HG03575 (cell line): ENCODE measurements around the gene YPEL4.
"Not testable (repeated sequence)": the region's sequence is repeated elsewhere in the genome, so short reads cannot be mapped to it uniquely, and the experiment has no call there.

ENCODE experiments used
- ATAC-seq: cut with Tn5 transposase; IDR thresholded peaks from one replicate; pipeline ENCODE4 v1.9.1; 2021; ENCODE audit not compliant: unreplicated experiment, insufficient number of reproducible peaks, low FRiP score; ENCODE audit errors: extremely low read depth

YPEL4 gene

DNA sequence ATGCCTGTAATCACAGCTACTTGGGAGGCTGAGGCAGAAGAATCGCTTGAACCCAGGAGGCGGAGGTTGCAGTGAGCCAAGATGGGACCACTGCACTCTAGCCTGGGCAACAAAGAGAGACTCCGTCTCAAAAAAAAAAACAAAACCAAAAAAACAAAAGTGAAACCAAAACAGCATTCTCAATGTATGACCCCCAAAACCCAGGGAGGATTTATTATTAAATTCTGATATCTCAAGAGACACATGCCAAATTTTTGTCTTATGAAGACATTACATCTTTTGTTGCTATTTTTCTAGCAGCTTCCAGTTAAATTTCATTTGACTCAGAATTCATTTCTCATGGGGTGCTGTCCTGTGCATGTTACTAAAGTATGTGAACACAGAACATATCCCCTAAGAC, 3.0 kb upstream of the YPEL4 start:
- no peak for ATAC-seq

DNA sequence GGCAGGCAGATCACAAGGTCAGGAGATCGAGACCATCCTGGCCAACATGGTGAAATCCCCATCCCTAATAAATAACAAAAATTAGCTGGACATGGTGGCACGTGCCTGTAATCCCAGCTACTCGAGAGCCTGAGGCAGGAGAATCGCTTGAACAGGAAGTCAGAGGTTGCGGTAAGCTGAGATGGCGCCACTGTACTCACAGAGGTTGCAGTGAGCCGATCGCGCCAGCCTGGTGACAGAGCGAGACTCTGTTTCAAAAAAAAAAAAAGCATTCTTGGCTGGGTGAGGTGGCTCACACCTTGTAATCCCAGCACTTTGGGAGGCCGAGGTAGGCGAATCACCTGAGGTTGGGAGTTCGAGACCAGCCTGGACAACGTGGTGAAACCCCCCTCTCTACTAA, 2.5 kb upstream of the YPEL4 start:
- ATAC-seq = not testable (repeated sequence)

DNA sequence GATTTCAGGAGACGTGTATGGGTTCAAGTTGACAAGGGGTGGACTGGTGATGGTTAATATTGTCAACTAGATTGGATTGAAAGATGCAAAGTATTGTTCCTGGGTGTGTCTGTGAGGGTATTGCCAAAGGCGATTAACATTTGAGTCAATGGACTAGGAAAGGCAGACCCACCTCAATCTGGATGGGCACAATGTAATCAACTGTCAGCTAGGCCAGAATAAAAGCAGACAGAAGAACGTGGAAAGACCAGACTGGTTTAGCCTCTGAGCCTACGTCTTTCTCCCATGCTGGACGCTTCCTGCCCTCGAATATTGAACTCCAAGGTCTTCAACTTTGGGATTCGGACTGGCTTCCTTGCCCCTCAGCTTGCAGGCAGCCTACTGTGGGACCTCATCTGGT, 1.7 kb upstream of the YPEL4 start:
- ATAC-seq = no peak

DNA sequence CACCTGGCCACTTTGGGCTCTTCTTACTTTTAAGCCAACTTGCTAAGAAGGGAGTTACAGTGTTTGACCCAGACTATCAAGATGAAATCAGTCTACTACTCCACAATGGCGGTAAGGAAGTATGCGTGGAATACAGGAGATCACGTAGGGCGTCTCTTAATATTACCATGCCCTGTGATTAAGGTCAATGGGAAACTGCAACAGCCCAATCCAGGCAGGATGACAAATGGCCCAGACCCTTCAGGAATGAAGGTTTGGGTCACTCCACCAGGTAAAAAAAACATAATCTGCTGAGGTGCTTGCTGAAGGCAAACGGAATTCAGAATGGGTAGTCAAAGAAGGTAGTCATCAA, 1.0 kb upstream of the YPEL4 start:
- ATAC-seq = no peak

DNA sequence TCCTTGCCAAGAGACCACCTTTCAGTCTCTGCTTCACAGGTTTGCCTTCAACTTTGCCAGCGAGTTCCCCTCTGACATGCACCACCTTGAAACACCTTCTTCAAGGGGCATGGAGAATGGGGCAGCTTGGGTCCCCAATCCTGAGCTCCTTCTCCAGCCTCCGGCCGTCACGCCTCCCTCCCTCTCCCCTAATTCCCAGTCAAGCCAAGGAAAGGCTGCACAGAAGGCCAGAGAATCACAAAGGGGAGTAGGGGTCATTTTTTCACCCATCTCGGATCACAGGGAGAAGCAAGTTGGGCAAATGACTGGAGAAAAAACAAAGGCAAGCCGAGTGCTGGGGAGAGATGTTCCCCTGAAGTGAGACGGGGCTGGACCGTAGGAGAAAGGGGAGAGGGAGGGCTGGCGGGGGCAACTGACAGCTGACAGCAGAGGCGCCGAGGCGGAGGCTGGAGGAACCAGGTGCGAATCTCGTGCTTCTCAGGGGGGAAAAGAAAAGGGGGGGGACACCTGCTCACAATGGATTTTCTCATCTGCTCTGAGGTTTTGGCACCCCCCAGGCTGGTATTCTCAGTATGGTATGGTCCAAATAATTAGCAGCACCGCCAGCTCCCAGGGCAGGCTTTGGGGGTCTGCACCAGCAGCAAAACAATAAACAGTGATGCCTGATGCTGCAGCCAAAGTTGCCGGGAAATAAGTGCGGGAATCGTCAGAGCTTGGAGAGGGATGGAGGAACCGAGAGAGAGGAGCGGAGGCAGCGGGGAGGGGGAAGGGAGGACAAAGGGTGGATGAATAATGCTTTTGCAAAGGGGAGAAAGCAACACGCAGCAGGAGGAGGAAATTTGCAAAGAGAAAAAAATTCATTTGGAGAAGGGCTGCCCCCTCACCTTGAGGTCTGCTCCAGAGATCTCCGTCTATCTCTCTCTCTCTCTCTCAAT, 644 bp downstream of the YPEL4 start:
- no peak for ATAC-seq

DNA sequence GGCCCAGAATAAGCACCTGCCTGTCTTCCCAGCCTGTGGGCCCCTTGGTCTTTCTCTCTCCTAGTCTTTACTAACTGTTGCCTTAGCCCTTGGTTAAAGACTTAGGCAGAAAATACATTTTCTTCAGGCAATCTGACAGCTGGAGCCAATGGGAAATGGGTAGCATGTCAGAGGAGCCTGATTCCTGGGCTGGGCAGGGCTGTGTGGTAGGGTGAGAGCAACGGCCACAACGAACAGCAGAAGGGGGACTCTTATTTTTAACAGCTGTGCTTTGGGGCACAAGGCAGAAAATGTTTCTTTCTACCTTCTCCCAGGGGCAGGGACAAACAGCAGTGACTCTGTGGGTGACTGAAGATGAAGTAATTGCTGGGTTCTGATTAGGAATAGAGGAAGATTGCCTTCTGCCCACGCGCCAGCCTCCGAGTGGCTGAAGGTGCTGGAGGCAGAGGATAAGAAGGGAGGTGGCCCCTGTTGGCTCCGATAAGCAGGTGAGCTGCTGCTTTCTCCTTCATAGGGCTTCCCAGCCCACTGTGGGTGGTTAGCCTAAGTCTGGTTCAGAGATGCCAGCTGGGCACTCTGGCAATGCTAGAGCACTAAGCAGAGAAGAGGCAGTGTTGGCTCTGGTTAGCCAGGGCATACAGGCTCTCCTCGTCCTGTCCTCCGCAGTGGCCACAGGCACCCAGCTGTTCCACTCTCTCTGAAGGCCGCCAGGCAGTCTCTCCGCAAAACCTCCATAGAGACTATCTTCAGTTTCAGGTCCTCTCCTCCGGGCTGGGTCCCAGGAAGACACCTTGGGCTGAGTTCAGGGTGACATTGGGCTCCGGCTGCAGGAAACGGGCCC, 1.5 kb downstream of the YPEL4 start:
- no peak for ATAC-seq

DNA sequence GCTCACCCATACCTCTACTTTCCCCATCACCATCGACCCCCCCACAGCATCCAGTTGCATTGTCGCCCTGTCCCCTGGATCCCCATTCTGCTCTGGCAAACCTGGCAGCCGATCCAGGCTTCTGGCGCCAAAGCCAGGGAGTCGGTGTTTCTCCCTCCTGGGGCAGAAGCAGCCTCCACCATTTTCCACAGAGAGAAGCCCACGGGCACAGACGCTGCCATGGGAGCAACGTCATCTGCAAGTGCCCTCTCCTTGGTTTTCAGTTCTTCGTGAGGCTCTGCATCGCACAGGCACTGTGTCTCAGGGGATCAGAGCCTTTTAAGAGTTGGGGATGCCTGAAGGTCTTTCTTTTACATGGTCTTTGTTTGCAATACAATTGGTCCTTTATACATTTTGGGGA, 2.3 kb downstream of the YPEL4 start:
- no peak for ATAC-seq

GRCh38 chr11:57646799-57647303, 2.9 kb downstream of the YPEL4 start:
- no peak for ATAC-seq

DNA sequence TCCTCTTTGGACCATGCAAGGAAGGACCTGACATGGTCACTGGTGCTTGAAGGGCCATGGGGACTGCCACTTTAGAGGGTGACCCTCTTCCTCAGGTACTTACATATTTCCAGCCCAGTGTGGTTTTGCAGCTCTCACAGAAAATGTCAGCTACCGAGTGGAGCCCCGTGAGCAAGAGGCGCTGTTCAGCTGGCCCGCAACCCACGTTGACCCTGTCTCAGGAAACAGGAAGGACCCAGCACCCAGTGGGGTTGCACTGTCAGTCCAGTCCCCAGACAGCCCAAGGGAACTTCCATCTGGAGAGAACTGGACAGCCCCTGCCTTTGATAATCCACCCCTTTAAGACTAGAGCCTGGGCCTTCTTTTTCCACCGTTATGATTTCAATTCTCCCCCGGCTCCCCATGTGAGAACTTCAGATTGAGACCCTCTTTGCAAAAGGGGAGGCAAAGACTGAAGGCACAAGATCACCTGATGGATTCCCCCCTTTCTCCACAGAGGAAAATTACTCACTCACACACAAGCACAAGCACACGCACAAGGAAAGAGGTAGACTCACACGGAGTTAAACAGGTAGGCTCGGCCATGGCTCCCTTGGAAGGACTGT, 3.4 kb downstream of the YPEL4 start:
- no peak for ATAC-seq

DNA sequence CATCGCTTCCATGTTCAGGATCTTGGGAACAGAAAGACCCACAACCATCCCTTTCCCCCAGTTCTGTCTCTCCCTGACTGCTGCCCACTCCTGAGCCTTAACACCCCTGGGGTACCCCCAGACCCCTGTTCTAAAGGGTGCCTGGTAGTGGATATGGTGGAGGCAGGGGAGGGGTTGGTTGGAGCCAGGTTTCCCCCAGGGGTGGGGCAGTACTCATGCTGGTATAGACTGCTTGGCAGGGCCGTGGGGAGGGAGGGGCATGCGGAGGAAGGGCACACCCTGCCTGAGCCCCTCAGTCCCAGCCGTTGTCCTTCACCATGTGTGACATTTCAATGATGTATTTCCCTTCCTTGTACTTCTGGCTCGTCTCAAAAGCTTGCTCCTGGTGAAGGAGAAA, 4.0 kb downstream of the YPEL4 start:
- ATAC-seq = no peak

GRCh38 chr11:57644748-57645688, 4.7 kb downstream of the YPEL4 start:
- no peak for ATAC-seq

GRCh38 chr11:57643802-57644201, 5.9 kb downstream of the YPEL4 start:
- ATAC-seq = no peak

DNA sequence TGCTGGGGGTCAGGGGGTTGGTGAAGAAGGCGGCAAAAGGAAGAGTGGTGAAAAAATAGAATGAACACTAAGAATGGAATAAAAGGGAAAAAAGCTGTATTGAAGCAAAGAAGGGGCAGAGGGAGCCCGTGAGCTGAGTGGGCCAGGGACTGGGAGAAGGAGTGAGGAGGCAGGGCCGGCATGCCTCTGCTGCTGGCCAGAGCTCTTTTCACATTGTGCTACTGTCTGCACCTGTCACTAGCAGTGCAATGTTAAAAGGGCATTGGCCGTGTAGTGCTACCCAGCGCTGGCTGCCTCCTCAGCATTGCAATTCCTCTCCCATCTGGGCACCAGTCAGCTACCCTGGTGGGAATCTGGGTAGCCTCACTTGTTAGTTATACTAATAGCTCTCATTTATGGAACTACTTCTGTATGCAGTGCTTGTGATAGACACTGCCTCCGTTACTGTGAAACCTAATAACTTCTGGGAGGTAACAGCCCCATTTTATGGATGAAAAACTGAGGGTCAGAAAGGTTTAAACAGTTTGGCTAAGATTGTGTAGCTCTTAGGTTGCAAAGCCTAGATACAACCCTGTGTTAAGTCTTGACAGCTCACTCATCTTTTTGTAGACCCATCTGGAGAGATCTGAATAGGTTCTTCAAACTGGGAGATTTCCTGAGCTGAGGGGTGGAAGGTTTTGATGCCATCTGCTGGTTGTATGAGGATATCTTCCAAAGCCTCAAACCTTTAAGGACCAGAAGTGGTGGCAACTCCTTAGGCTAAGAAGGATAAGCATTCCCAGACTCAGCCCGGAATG, 8.5 kb downstream of the YPEL4 start:
- no peak for ATAC-seq

DNA sequence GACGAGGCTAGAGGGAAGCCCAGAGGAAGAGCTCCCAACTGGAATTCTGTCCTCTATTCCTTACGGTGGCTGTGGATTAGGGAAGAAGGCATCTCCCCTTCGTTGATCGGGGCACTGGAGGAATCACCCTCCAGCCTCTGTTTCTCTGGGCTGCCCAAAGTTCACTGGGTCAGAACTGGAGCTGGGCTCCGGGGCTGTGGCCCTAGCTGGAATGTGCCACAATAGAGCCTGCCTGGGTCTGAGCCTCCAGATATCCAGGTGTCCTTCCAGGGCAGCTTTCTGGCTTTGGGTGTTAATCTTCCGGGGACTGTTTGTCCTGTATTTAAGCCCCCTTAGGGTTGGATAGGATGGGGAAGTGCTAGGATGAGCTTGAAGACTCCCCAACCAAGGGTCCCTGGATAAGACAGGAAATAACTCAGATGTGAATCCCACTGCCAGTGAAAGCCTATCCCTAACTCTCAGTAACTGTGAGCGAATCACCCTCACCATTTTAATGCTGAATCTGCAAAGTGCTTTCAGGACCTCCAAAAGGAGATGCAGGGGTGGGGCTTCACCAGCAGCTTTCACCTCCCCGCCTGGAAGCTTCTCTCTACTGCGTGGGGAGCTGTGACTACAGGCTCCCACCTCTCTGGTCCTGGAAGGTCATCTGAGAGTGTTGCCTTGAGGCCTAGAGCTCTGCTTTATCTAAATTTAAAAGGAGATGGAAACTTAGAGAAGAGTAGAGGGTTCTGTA, 9.5 kb downstream of the YPEL4 start:
- no peak for ATAC-seq

- ATAC-seq = no peak
Measured at GRCh38 chr11:57639321-57640067, 10.2 kb downstream of the YPEL4 start.

DNA sequence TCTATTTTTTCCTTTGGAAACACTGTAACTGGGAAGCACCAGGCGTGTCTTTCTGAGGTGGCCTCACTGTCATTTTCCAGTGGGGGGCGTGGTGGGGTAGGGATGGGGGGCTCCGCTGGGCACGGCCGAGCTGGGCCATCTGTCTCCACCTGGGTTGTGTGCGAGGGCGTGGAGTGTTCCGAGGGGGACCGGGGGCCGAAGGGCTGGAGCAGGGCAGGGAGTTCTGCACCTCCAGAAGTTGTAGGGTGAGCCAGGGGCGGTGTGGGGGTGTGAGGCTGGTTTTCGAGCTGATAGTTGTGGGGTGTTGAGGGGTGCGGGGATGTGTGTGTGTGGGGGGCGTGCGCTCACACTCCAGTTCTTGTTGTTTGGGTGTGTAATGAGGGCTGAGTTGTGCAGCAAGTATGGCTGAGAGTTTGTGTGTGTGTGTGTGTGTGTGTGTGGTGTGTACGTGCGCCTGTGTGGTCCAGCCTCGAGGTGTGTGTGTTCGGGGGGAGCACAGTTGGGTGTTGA, 10.8 kb downstream of the YPEL4 start:
- ATAC-seq = no peak
